ENCODE data around the gene SLC10A7. TPM values are rescaled to one million over a fixed set of nuclear protein-coding genes. Genes with fewer than 3 reads are reported as not detected.

The SLC10A7 gene
- total RNA-seq (ENCODE audit: insufficient read depth, low replicate concordance), result 30.6 TPM

- DNase-seq (ENCODE audit: low spot score), result peak; percentile 87
Measured at GRCh38 chr4:146521541-146522097, at the start of gene SLC10A7. Gene SLC10A7 (minus strand): TSS chr4:146521940. CDS start chr4:146521717, 223 bp downstream.

GRCh38 chr4:146567396-146567795, 45.7 kb upstream of the SLC10A7 start:
- DNase-seq (ENCODE audit: low spot score), result no peak

GRCh38 chr4:146564492-146564891, 42.8 kb upstream of the SLC10A7 start:
- no peak for DNase-seq (ENCODE audit: low spot score)

- DNase-seq (ENCODE audit: low spot score), result no peak
Measured at GRCh38 chr4:146550161-146550560, 28.4 kb upstream of the SLC10A7 start.

GRCh38 chr4:146548443-146548842, 26.7 kb upstream of the SLC10A7 start:
- DNase-seq (ENCODE audit: low spot score), result no peak

GRCh38 chr4:146545102-146545501, 23.4 kb upstream of the SLC10A7 start:
- DNase-seq (ENCODE audit: low spot score), result no peak

GRCh38 chr4:146534178-146534577, 12.4 kb upstream of the SLC10A7 start:
- no peak for DNase-seq (ENCODE audit: low spot score)

GRCh38 chr4:146525754-146526153, 4.0 kb upstream of the SLC10A7 start:
- DNase-seq (ENCODE audit: low spot score), result no peak

GRCh38 chr4:146524663-146525062, 2.9 kb upstream of the SLC10A7 start:
- DNase-seq (ENCODE audit: low spot score), result no peak

- DNase-seq (ENCODE audit: low spot score), result peak; percentile 11
Measured at GRCh38 chr4:146522869-146523205, 1.1 kb upstream of the SLC10A7 start.

GRCh38 chr4:146522098-146522868, 543 bp upstream of the SLC10A7 start:
- DNase-seq (ENCODE audit: low spot score), result peak; percentile 93

- DNase-seq (ENCODE audit: low spot score), result peak; percentile 67
Measured at GRCh38 chr4:146520896-146521540, 722 bp downstream of the SLC10A7 start.

- no peak for DNase-seq (ENCODE audit: low spot score)
Measured at GRCh38 chr4:146514651-146515357, 6.9 kb downstream of the SLC10A7 start.

GRCh38 chr4:146513548-146513947, 8.2 kb downstream of the SLC10A7 start:
- no peak for DNase-seq (ENCODE audit: low spot score)

- DNase-seq (ENCODE audit: low spot score), result no peak
Measured at GRCh38 chr4:146511381-146511780, 10.4 kb downstream of the SLC10A7 start.

- DNase-seq (ENCODE audit: low spot score), result no peak
Measured at GRCh38 chr4:146510942-146511341, 10.8 kb downstream of the SLC10A7 start.

GRCh38 chr4:146508229-146508939, 13.4 kb downstream of the SLC10A7 start:
- DNase-seq (ENCODE audit: low spot score), result no peak

- no peak for DNase-seq (ENCODE audit: low spot score)
Measured at GRCh38 chr4:146507632-146508031, 14.1 kb downstream of the SLC10A7 start.

GRCh38 chr4:146506272-146506671, 15.5 kb downstream of the SLC10A7 start:
- no peak for DNase-seq (ENCODE audit: low spot score)

GRCh38 chr4:146500216-146500615, 21.5 kb downstream of the SLC10A7 start:
- DNase-seq (ENCODE audit: low spot score), result no peak

GRCh38 chr4:146498291-146498690, 23.4 kb downstream of the SLC10A7 start:
- no peak for DNase-seq (ENCODE audit: low spot score)

GRCh38 chr4:146495269-146495668, 26.5 kb downstream of the SLC10A7 start:
- DNase-seq (ENCODE audit: low spot score), result no peak

Measured in umbilical cord (tissue), 2 donors.